ENCODE data around the gene FBXO11.

Gene FBXO11

DNA sequence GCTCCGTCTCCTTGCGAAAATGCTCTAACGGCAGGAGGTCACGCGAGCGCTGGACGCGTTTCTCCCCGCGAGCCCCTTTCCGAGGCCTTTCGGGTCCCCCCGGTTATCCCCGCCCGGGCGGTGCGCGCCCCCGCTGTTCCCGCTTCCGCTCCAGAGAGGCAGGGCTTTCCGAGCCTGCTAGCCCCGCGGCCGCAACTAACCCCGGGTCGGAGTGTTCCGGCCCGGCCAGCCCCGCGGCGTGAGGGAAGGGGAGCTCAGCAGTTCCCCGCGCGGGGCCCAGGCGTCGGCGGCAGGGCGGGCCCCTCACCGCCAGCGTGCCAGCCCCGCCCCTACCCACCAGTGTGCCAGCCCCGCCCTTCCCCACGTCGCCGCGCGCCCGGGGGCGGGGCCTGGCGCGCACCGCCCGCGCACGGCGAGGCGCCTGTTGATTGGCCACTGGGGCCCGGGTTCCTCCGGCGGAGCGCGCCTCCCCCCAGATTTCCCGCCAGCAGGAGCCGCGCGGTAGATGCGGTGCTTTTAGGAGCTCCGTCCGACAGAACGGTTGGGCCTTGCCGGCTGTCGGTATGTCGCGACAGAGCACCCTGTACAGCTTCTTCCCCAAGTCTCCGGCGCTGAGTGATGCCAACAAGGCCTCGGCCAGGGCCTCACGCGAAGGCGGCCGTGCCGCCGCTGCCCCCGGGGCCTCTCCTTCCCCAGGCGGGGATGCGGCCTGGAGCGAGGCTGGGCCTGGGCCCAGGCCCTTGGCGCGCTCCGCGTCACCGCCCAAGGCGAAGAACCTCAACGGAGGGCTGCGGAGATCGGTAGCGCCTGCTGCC, 123.4 kb downstream of the FBXO11 start, which contains the start of gene MSH6 (continued):
- TF ChIP-seq ZNF239 (tag by site-specific recombination; IDR thresholded peaks at IDR 0.05) (no peak), ZSCAN16 (tag by site-specific recombination; IDR thresholded peaks at IDR 0.05) (no peak), ZNF501 (tag by site-specific recombination; IDR thresholded peaks at IDR 0.05) (peak; percentile 43; the same call in 1 of the 2 replicates), ZNF558 (tag by site-specific recombination; IDR thresholded peaks at IDR 0.05) (no peak), ZXDB (tag by site-specific recombination; IDR thresholded peaks at IDR 0.05) (peak; percentile 48; the same call in 1 of the 2 replicates), ZNF473 (tag by site-specific recombination; IDR thresholded peaks at IDR 0.05) (no peak), ZNF10 (tag by site-specific recombination; IDR thresholded peaks at IDR 0.05) (no peak), ZNF426 (tag by site-specific recombination; IDR thresholded peaks at IDR 0.05) (no peak), ZNF76 (tag by site-specific recombination; IDR thresholded peaks at IDR 0.05; ENCODE audit: borderline replicate concordance, low read depth) (peak; percentile 25; the same call in 1 of the 2 replicates), KLF17 (tag by site-specific recombination; IDR thresholded peaks at IDR 0.05) (peak; percentile 19), CTCF (tag by site-specific recombination; IDR thresholded peaks at IDR 0.05) (no peak), ZNF639 (tag by site-specific recombination; IDR thresholded peaks at IDR 0.05) (no peak), ZNF433 (tag by site-specific recombination; IDR thresholded peaks at IDR 0.05; ENCODE audit: low read depth) (no peak), ZNF350 (tag by site-specific recombination; IDR thresholded peaks at IDR 0.05) (no peak), ATF2 (tag by site-specific recombination; IDR thresholded peaks at IDR 0.05; ENCODE audit: low read depth) (no peak), REST (tag by site-specific recombination; IDR thresholded peaks at IDR 0.05) (no peak), ZNF600 (tag by site-specific recombination; IDR thresholded peaks at IDR 0.05) (peak; percentile 68; the same call in 1 of the 2 replicates), IKZF3 (tag by site-specific recombination; IDR thresholded peaks at IDR 0.05) (no peak), HOXA7 (CRISPR knock-in tag; IDR thresholded peaks at IDR 0.05; ENCODE audit: borderline replicate concordance) (no peak), KLF7 (tag by site-specific recombination; IDR thresholded peaks at IDR 0.05; ENCODE audit: borderline replicate concordance) (no peak), ZNF658 (tag by site-specific recombination; IDR thresholded peaks at IDR 0.05) (no peak), ZNF48 (tag by site-specific recombination; IDR thresholded peaks at IDR 0.05) (no peak), ZSCAN5A (tag by site-specific recombination; IDR thresholded peaks at IDR 0.05) (no peak), ZNF544 (tag by site-specific recombination; IDR thresholded peaks at IDR 0.05) (no peak), ZNF2 (tag by site-specific recombination; IDR thresholded peaks at IDR 0.05) (peak; percentile 53), ZNF621 (tag by site-specific recombination; IDR thresholded peaks at IDR 0.05) (no peak)
- TF ChIP-seq, protein P1, sequence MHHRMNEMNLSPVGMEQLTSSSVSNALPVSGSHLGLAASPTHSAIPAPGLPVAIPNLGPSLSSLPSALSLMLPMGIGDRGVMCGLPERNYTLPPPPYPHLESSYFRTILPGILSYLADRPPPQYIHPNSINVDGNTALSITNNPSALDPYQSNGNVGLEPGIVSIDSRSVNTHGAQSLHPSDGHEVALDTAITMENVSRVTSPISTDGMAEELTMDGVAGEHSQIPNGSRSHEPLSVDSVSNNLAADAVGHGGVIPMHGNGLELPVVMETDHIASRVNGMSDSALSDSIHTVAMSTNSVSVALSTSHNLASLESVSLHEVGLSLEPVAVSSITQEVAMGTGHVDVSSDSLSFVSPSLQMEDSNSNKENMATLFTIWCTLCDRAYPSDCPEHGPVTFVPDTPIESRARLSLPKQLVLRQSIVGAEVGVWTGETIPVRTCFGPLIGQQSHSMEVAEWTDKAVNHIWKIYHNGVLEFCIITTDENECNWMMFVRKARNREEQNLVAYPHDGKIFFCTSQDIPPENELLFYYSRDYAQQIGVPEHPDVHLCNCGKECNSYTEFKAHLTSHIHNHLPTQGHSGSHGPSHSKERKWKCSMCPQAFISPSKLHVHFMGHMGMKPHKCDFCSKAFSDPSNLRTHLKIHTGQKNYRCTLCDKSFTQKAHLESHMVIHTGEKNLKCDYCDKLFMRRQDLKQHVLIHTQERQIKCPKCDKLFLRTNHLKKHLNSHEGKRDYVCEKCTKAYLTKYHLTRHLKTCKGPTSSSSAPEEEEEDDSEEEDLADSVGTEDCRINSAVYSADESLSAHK (tag by site-specific recombination; IDR thresholded peaks at IDR 0.05) = no peak
